T-helper 1 cell treated with Interleukin-12 subunit alpha and Interleukin-12 subunit beta and Interleukin-4 antibody, amounts not matched to agents 30 ng/mL and 1 ng/mL, for 36 hours (primary cell): ENCODE measurements around the gene MRPS35. TPM values are rescaled to one million over a fixed set of nuclear protein-coding genes. Genes with fewer than 3 reads are reported as not detected.

Source experiments
- intact Hi-C: fragments of 100-400 bp; cut with micrococcal nuclease; formaldehyde crosslinking; loops from one replicate; pipeline ENCODE4 v1.15.1; 2024
- total RNA-seq: library from RNA; stranded (reverse); gene quantifications from 2 replicates; pipeline ENCODE4 v1.2.3, GENCODE V29; 2022

The MRPS35 gene
- 38.2 and 39.0 TPM in 2 replicates for total RNA-seq

DNA sequence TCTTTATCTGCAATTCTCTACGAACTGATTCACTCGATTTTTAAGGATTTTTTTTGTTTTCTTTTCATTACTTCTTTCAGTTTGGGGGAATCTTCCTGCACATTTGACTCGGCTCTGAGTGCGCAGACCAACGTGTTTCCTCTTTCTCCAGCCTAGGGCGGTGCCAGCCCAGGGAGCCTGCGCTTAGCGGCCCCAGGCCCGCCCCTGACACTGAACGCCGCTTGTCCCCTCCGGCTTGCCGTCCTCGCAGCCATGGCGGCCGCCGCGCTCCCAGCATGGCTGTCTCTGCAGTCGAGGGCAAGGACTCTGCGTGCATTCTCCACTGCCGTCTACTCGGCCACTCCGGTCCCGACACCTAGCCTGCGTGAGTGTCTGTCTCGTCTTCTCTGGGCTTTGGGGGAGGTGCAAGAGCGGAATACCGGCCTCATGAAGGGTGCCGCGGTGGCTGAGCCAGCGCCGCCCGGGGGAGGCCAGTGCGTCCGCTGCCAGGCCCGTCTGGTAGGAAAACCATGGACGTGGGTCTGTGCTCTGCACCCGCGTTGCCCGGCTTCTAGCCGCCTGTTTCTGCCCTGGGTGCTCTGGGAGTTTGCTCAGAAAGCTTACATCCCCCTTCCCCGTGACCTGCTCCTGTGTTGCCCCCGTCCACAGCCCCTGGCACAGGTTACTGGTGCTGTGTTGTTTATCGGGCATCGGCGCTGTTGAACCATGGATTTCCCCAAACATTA is at the start of gene MRPS35:
TSS of gene MRPS35 (plus strand) at position 241 of the 725 bp plus-strand sequence. CDS start at position 253, 12 bp downstream.
- intact Hi-C loops: loop anchor here (1.0 to 10.0 kb wide), 13 partner anchors 70 to 1671 kb away; partner anchors contain the start of genes CCDC91, ERGIC2, INTS13 and ITPR2

DNA sequence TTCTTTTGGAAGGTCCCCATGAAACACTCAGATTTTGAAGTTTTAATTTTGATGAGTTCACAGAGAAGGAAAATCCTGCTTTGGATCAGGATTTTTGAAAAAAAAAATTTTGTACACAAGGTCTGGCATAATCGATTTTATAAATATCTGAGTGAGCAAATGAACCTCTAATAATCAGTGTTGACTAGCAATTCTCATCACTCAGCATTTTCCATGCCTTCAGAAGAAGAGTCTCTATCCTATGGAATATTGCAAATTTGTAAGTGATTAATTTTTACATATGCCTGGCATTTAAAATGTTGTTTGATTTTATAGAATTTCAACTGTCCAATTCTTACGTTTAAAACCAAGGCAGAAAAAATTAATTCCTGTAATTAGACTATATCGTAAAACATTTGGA is 44.9 kb upstream of the MRPS35 start:
- intact Hi-C loops: no loop called here

DNA sequence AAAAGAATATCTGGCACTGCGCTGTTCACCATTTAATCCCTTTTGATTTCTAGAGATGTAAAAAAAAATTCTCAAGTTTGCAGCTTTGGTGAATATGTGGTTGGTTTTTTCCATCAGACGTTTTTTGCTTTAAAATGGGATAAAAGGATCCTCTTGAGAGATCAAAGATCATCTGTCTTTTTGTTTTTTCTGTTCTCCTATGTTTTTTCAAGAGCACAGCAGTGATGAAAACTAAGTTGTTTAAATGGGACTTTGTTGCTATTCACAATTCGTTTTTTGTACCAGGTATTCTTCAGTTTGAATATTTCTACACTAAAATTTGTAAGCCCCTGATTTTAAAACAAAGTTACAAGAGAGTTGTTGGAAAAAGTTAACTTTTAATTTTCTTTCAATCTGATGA is 44.1 kb upstream of the MRPS35 start:
- intact Hi-C loops: no loop called here

DNA sequence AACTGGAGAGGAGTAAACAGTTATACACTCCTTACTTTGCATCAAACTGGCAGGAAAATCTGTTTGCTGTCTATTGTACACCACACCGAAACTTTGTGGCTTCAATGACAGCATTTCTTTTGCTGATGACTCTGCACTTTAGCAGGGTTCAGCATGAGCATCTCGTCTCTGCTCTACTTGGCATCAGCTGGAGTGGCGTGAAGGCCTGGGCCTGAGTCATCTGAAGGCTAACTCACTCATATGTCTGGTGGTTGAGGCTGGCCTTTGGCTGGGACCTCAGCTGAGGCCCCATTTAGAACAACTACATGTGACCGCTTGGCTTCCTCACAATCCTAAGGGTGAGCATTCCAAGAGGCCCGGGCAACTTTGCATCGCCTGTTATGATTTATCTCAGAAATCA is 43.1 kb upstream of the MRPS35 start:
- intact Hi-C loops: no loop called here

DNA sequence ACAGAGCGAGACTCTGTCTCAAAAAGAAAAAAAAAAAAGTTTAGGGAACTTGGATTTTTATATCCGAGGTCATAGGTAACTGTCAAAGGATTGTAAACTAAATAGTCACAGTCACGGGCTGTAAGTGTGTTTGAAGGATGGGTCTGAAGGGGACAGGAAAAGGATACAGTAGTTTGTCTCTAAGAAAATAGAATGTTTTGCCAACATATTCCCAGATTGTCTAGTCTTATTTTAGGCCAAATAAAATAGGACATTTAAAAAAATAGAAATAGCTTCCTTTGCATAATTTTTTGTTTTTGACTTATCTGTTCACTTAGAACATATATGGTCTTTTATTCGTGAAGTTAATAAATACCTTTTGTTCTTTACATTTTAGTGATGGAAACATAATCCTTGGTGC is 38.6 kb upstream of the MRPS35 start:
- intact Hi-C loops: no loop called here

DNA sequence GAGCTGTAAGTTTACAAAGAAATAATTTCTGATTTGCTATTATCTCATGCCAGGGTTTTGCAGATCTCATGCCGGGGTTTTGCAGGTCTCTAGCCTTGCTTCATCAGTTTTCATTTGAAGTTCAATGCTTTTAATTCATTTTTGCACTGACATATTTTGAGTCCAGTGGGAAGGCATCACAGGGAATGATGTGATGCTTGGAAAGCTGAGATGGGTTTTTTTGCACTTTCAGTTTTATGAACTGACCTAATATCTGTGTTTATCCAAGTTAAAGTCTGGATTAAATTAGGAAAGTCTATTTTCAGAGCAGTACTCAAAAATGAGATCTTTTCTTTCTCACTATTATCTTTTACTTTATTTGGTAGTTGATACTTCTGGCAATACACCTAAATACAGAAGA is 38.0 kb upstream of the MRPS35 start:
- intact Hi-C loops: no loop called here

DNA sequence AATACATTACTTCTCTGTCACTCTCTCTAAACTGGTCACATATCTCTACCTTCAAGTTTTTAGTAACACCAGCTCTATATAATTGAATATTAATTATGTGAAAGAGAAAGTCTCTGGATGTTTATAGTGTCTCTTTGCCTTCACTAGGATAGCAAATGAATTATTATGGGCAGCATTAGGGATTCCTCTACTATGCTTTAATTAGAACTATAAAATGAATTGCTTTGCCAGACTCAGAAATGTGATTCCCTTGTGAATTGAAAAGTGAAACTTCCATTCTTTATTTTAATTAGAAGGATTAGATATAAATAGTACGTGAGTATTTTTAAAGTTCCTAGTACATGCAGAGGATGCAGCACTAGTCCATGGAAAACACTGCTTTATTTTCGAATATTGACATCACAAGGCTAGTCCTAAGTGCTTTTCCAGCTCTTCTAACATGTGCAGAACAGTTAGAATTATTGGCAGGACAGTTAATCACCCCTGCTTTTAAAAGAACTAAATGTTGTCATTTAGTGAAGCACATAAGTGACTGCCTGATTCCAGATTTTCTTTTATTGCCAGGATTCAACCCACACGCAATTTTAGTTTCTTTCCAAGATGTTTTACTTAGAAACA is 37.4 kb upstream of the MRPS35 start:
- intact Hi-C loops: no loop called here

DNA sequence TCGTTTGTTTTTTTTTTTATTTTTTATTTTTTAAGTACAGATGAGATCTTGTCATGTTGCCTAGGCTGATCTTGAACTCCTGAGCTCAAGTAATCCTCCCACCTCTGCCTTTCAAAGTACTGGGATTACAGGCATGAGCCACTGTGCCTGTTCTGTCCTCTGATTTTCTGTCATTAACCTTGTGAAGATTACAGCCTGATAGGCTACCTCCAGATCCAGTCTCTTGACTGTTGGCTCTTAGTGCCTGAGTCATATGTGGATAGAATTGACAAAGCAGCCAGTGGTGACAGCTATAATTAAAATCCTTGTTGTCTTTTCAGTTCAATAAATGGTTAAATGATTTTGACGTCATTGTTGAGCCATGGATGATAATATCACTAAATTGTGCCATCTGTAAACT is 35.6 kb upstream of the MRPS35 start:
- intact Hi-C loops: no loop called here

DNA sequence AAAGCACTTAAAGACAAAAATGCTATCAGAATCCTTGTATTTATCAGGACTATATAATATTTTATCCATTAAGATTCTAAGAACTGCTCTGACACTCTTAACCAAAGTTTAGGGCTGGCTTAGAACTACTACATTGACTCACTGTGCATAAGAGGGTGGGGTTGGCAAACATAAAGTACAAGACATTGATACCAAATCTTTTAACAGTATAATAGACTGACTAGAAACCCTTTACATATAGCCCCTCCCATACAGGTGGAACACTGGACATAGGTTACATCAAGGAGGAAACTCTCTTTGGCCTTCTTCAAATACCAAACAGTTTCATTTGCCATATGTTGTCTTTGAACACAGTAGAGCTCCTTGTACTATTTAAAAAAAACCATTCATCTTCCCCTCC is 30.0 kb upstream of the MRPS35 start:
- intact Hi-C loops: no loop called here

DNA sequence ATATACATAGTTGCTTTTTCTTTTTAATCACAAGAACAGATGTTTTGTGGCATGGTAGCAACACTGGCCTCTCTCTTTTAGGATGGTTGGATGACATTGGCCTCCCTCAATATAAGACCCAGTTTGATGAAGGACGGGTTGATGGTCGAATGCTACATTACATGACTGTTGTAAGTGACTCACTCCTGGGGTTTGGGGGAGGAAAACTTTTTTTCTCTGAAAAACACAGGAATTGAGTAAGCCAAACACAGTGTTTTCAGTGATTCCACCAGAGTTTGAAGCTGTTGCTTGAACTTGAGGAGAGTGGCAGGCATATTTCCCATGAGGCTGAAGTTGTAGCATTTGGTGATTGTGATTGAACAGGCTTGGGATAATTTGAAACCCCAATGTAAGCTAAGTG is 28.1 kb upstream of the MRPS35 start:
- intact Hi-C loops: no loop called here

DNA sequence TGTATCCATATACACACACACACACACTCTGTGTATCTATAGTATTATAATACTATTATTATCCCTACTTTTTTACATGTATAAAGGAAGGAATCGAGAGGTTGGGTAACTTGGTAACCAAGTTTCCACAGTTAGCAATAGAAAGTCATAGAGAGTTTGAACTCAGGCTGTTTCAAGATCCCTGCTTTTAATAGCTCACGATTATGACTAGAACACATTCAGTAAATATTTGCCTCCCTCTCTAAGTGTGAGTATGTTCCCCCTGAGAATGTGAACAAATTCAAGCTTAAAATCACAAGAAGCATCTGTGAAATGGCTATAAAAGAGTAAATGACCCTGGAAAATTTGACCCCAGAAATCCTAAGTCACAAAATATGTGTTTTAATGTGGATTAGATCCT is 25.4 kb upstream of the MRPS35 start:
- intact Hi-C loops: no loop called here

DNA sequence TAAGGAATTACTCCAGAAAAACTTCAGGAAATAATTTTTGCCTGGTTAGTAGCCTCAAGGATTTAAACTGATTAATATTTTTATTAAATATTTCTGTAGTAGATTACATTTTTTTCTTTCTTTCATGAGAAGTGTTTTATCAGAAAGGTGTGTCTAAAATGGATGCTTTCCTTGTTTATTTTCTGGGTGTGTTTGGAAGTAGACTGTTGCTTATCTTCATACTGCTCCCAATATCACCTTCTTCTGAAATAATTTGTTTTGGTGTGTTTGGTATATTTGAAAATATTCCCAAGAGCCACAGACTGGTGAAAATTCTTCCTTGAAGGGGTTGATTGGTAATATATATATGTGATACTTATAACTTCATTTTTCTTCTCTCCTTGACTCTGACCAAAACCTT is 24.5 kb upstream of the MRPS35 start:
- intact Hi-C loops: no loop called here

DNA sequence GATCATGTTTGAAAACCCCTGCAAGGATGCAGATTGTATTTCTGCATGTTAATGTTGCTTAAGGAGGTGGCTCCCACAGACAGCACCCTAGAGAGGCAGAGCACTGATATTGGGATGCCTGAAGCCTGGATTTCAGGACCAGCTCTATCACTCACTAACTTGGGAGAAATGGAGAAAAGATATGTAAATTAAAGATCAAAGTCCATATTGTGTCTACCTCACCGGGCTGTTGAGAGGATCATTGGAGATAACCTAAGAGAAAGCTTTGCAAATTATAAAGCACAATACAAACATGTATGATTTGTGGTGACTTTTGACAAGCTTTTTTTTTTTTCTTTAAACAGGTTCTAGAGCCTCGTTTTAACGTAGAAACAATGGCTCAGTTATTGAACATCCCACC is 22.0 kb upstream of the MRPS35 start:
- intact Hi-C loops: no loop called here

DNA sequence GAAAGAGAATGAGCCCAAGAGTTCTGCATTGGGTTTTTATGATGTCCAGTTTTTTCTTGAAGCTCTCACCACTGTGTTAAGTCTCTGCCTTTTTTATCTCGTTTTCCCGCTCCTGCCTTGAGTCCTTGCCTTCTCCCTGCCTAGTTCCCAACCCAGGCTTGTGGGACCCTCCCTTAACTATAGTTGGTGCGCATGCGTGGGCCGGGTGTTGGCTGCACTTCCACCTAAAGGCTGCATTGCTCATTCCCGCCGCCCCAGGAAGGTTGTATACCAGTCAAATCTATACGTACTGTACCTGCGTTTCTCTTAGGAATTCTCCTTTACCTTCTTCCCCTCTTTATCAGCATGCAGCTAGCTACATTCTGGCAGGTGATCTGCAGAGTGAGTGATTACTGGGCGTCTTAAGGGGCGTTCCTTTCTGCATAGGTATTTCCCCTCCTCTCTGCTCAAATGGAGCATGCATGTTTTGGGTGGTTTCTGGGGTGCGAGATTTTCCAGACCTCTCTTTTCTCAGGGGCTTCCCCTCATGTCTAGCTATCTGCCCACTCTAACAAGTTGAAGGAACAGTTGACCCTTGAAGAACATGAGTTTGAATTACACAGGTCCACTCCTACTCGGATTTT is 21.0 kb upstream of the MRPS35 start:
- intact Hi-C loops: no loop called here

DNA sequence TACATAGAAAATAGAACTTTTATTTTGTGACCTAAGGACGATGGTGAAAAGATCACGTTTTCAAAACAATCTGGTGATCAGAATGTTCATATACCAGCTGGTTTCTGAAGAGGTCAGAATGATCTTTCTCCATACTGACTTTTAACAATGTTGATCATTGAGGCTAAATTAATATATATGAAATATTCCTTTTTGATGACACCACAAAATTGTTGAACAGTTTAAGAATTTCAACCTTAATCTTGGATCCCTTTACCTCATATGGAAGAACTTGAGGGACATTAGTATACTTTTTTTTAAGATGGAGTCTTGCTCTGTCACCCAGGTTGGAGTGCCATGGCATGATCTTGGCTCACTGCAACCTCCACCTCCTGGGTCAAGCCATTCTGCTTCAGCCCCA is 17.2 kb upstream of the MRPS35 start:
- intact Hi-C loops: no loop called here

DNA sequence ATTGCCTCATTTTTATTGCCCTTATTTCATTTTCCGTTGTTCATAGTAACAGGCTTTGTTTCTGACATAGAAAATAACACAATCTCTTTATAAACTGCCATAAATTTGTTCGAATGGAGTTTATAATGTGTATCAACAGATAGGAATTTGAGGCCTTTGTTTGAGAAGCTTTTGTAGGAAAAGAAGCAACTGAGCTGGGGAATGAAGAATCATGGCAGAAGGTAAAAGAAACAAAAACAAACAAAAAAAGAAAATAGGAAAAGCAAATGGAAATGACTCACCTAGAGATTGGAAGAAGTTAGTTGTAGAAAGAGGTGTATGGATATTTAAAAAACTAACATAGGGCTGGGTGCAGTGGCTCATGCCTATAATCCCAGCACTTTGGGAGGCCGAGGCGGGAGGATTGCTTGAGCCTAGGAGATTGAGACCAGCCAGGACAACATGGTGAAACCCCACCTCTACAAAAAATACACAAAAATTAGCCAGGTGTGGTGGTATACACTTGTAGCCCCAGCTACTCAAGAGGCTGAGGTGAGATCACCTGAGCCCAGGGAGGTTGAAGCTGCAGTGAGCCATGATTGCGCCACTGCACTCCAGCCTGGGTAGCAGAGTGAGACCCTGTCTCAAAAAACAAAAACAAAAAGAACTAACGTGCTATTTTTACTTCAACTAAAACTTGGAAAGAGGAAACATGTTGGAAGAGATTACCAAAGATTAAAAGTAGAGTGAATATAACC is 14.9 kb upstream of the MRPS35 start:
- intact Hi-C loops: no loop called here

DNA sequence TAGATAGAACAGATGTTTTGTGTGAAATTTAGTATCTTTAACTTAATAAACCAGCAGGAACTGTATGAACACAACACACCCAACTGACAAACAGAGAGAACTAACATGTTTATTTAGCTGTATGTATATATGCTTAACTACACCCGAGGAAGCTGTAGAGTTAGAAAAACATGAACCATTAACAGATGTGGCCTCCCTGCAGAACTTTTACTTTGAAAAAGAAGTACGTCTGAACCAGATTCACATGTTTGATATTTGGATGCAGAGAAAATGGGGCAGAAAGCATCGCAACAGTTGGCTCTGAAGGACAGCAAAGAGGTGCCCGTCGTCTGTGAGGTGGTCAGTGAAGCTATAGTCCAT is 14.4 kb upstream of the MRPS35 start, which contains the start of gene REP15:
TSS of gene REP15 (plus strand) at position 155 of the 360 bp plus-strand sequence. CDS start at position 271, 116 bp downstream.
- intact Hi-C loops: no loop called here

DNA sequence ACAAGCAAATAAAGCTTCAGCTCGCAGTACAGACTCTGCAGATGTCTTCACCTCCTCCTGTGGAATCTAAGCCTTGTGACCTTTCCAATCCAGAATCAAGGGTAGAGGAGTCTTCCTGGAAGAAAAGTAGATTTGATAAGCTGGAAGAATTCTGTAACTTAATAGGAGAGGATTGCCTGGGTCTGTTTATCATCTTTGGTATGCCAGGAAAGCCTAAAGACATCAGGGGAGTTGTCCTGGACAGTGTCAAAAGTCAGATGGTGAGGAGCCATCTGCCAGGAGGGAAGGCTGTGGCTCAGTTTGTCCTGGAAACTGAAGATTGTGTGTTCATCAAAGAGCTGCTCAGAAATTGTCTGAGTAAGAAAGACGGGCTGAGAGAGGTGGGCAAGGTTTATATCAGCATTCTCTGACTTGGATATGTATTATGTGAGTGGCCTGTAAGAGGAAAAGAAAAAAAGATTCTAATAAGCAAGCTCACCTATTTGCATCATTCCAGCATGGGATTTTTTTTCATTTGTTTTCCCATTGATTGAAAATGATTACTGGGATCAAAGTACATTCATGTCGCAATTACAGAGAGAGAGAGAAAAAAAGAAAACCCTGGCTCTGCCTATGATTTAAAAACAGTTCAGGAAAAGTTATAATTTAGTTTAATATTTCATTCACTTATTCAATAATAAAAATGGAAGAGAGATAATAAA is 13.6 kb upstream of the MRPS35 start:
- intact Hi-C loops: no loop called here

DNA sequence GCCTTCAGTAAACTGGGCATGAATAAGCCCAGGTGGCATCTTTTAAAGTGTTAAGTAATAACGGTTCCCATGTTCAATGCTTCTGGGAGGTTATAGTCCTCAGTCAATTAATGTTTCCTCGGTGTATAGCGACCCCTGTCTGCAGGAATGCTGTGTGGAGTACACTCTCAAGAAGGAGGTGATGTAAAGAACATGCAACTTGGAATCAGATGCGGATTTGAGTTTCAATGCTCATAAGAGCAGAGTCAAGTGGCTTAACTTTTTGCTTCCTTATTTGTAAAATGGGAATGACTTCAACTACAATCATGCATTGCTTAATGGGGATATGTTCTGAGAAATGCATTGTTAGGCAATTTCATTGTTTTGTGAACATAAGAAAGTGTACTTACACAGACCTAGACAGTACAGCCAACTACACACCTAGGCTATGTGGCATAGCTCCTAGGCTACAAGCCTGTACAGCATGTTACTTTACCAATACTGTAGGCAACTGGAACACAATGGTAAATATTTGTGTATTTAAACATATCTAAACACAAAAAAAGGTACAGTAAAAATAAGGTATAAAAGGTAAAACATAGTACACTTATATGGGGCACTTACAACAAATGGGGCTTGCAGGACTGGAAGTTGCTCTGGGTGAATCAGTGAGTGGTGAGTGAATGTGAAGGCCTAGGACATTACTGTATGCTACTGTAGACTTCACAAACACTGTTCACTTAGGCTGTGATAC is 6.7 kb upstream of the MRPS35 start:
- intact Hi-C loops: loop anchor here (1.0 to 2.0 kb wide), 9 partner anchors 52 to 850 kb away; partner anchors contain the start of gene MED21

DNA sequence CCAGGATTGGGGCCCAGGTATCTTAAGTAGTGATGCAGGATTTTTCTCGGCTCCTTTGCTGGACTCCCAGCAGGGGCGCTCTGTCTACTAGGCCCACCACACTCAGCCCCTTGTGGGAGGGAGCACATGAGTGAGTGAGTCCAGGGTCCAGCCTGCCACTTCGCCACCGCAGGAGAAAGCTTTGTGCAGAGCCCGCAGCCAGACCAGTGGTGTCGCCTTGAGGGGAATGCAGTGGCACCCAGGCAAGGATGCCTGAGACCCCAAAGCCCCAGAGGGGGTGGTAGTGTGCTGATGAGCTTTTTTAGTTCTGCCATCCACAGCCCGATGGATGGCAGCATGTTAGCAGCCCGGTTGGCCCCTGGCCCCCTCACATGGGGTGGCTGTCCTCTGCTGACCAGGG is 5.4 kb upstream of the MRPS35 start:
- intact Hi-C loops: no loop called here

DNA sequence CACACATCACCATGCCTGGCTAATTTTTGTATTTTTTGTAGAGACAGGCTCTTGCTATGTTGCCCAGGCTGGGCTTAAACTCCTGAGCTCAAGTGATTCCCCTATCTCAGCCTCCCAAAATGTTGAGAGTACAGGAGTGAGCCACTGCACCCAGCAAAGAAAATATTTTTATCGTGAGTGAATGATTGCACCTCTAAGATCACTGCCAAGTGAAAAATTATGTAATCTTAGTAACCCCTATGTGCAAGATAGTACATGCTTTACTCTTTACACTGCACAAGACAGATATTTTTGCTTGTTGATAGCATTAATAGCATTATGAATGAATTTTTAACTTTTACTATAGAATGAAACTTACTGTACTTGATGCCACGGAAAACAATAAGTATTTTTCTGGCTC is 3.4 kb upstream of the MRPS35 start:
- intact Hi-C loops: no loop called here
